Panc1 (cell line): ENCODE measurements around the gene COX15.

Experiments
- CTCF ChIP-seq: fragments of 450-650 bp; IDR thresholded peaks from 2 replicates; pipeline ENCODE4 v1.5.1; 2017; ENCODE audit warnings: mild to moderate bottlenecking
- POLR2AphosphoS5 ChIP-seq: IDR thresholded peaks from 2 replicates; pipeline ENCODE4 v1.6.1; 2012; ENCODE audit warnings: mild to moderate bottlenecking, low read depth, low read length, moderate library complexity
- REST ChIP-seq, 2 experiments: IDR thresholded peaks; 2 replicates each; pipeline ENCODE4 v1.6.1; 2011 to 2012; ENCODE audit warnings: low read depth in 2 of 2, control low read depth in 1 of 2, low read length in 1 of 2, mild to moderate bottlenecking in 1 of 2, moderate library complexity in 1 of 2; ENCODE audit not compliant: insufficient read depth in 1 of 2

GRCh38 chr10:99777918-99778714 is 46.2 kb upstream of the COX15 start:
- TF ChIP-seq CTCF = no peak
- TF ChIP-seq POLR2AphosphoS5 = no peak
- TF ChIP-seq REST (IDR thresholded peaks at IDR 0.05; ENCODE audit: insufficient read depth in 1 of 2, low read depth in 2 of 2, low read length in 1 of 2) = no peak
